Kasumi-1 (cell line): ENCODE data around the gene NDUFAF5.

Experiments used
- DNase-seq, 2 experiments: peaks; one replicate each; lab custom pipeline; 2025; lab: John Stamatoyannopoulos, UW

NDUFAF5 gene

GRCh38 chr20:13777171-13777601, 7.6 kb upstream of the NDUFAF5 start:
- no peak for DNase-seq

- no peak for DNase-seq
Observed at GRCh38 chr20:13778827-13779226, 6.0 kb upstream of the NDUFAF5 start.

- DNase-seq = no peak
Observed at GRCh38 chr20:13783528-13783927, 1.3 kb upstream of the NDUFAF5 start.

GRCh38 chr20:13784271-13784892, 446 bp upstream of the NDUFAF5 start:
- no peak for DNase-seq

- DNase-seq = no peak
Observed at GRCh38 chr20:13786143-13786828, 1.5 kb downstream of the NDUFAF5 start.

GRCh38 chr20:13788167-13788834, 3.5 kb downstream of the NDUFAF5 start:
- DNase-seq = peak; percentile 49 to 63

- DNase-seq = no peak
Observed at GRCh38 chr20:13790708-13791107, 5.9 kb downstream of the NDUFAF5 start.

GRCh38 chr20:13791540-13792459, 7.0 kb downstream of the NDUFAF5 start:
- no peak for DNase-seq

GRCh38 chr20:13793001-13793400, 8.2 kb downstream of the NDUFAF5 start:
- DNase-seq = no peak

GRCh38 chr20:13794667-13795066, 9.8 kb downstream of the NDUFAF5 start:
- no peak for DNase-seq

- no peak for DNase-seq
Observed at GRCh38 chr20:13799040-13799439, 14.2 kb downstream of the NDUFAF5 start.

- DNase-seq = no peak
Observed at GRCh38 chr20:13799974-13800373, 15.1 kb downstream of the NDUFAF5 start.

- DNase-seq = no peak
Observed at GRCh38 chr20:13800728-13801134, 15.9 kb downstream of the NDUFAF5 start.

GRCh38 chr20:13809373-13809772, 24.5 kb downstream of the NDUFAF5 start:
- no peak for DNase-seq

- no peak for DNase-seq
Observed at GRCh38 chr20:13809855-13810254, 25.0 kb downstream of the NDUFAF5 start.

GRCh38 chr20:13810446-13810845, 25.6 kb downstream of the NDUFAF5 start:
- no peak for DNase-seq

- DNase-seq = no peak
Observed at GRCh38 chr20:13813910-13814309, 29.1 kb downstream of the NDUFAF5 start.

- DNase-seq = no peak
Observed at GRCh38 chr20:13814672-13815071, 29.8 kb downstream of the NDUFAF5 start.

- DNase-seq = no peak
Observed at GRCh38 chr20:13816757-13817156, 31.9 kb downstream of the NDUFAF5 start.

- DNase-seq = no peak
Observed at GRCh38 chr20:13817342-13817741, 32.5 kb downstream of the NDUFAF5 start.

GRCh38 chr20:13819885-13820645, 35.2 kb downstream of the NDUFAF5 start:
- peak; percentile 47 to 73 for DNase-seq
